Pulmonary artery endothelial cell (primary cell): ENCODE measurements around the gene STAB2. TPM values are rescaled to one million over a fixed set of nuclear protein-coding genes. Genes with fewer than 3 reads are reported as not detected.

Experiments
- DNase-seq: peaks from one replicate; pipeline ENCODE4 v3.0.0-alpha.2; 2011; ENCODE audit warnings: low read depth, low spot score
- total RNA-seq: library from RNA; depleted of rRNA; stranded (reverse); fragments of >200 nt; gene quantifications from 2 replicates; pipeline ENCODE4 v1.2.3, GENCODE V29; 2014

Gene STAB2
- total RNA-seq: not detected in 2 replicates

GRCh38 chr12:103586791-103587370 is at the start of gene STAB2:
Gene STAB2 (plus strand): TSS chr12:103587273. CDS start chr12:103587477, 204 bp downstream.
- no peak for DNase-seq

GRCh38 chr12:103538397-103538796 is 48.7 kb upstream of the STAB2 start:
- no peak for DNase-seq

GRCh38 chr12:103540319-103540718 is 46.8 kb upstream of the STAB2 start:
- no peak for DNase-seq

GRCh38 chr12:103542078-103542477 is 45.0 kb upstream of the STAB2 start:
- no peak for DNase-seq

GRCh38 chr12:103546959-103547358 is 40.1 kb upstream of the STAB2 start:
- DNase-seq: no peak

- DNase-seq: no peak
These were observed 39.7 kb upstream of the STAB2 start for GRCh38 chr12:103547376-103547775.

GRCh38 chr12:103547929-103548328 is 39.1 kb upstream of the STAB2 start:
- DNase-seq: no peak

- DNase-seq: peak; percentile 36
These were observed 38.2 kb upstream of the STAB2 start for GRCh38 chr12:103548622-103549601.

GRCh38 chr12:103556890-103557627 is 30.0 kb upstream of the STAB2 start:
- no peak for DNase-seq

- no peak for DNase-seq
These were observed 29.5 kb upstream of the STAB2 start for GRCh38 chr12:103557628-103558010.

- DNase-seq: no peak
These were observed 28.2 kb upstream of the STAB2 start for GRCh38 chr12:103558879-103559278.

GRCh38 chr12:103560604-103561101 is 26.4 kb upstream of the STAB2 start:
- no peak for DNase-seq

- no peak for DNase-seq
These were observed 25.9 kb upstream of the STAB2 start for GRCh38 chr12:103561174-103561573.

GRCh38 chr12:103566398-103566797 is 20.7 kb upstream of the STAB2 start:
- DNase-seq: no peak

GRCh38 chr12:103569278-103569677 is 17.8 kb upstream of the STAB2 start:
- DNase-seq: no peak

- DNase-seq: no peak
These were observed 15.8 kb upstream of the STAB2 start for GRCh38 chr12:103571286-103571685.

- DNase-seq: no peak
These were observed 14.6 kb upstream of the STAB2 start for GRCh38 chr12:103572312-103573045.

GRCh38 chr12:103573185-103573584 is 13.9 kb upstream of the STAB2 start:
- no peak for DNase-seq

GRCh38 chr12:103578926-103579325 is 8.1 kb upstream of the STAB2 start:
- no peak for DNase-seq

GRCh38 chr12:103580026-103580425 is 7.0 kb upstream of the STAB2 start:
- DNase-seq: peak; percentile 54

- DNase-seq: no peak
These were observed 4.1 kb upstream of the STAB2 start for GRCh38 chr12:103583008-103583407.
